A204.1 (cell line): ENCODE measurements around the gene NHP2.
"Not testable (repeated sequence)": the region's sequence is repeated elsewhere in the genome, so short reads cannot be mapped to it uniquely, and the experiment has no call there.

Experiments
- FAIRE-seq: peaks from 2 replicates; lab custom pipeline; 2012; peaks lifted over from hg19 to GRCh38; lab: Jason Lieb, UNC

The NHP2 gene

DNA sequence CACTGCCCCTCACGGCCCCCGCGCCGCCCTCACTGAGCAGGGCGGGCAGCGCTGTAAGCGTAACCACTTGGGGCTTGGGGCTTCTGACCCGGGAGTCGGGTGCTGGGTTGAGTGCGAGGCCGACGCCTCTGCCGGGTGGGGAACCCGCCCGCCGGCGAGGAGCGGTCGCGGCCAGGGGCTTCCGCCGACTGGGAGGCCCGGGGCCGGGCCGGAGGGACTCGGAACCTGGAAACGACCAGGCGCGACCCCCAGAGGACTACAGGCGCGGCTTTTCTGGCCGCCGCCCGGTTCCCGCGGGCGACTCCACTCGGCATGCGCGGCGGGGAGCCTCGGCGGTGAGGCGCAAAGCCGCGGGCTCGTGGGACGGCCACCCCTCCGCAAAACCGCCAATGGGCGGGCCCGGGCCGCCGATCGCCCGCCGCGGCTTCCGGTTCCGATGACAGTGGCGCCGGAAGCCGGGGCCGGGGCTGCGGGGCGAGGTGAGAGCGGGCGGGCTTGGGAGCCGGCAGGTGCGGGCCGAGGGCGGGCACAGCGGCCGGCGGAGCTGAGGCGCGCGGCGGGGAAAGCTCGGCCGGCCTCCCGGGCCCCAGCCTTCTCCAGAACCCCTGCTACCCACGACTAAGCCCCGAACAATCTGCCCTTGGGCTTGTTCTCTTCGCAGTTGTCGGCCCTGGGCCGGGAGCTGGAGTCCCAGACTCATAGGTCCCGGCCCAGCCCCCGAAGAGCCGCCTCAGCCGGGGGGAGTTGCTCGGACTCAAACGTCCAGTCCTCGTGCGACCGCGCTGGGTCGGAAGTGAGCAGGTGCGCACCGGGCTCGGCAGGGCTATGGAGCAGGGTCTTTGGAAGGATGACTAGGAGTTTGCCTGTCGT is 22.9 kb downstream of the NHP2 start, which contains the start of gene RMND5B:
Gene RMND5B, plus strand, starts transcription at position 439 of the 870 bp plus-strand sequence. CDS start 7,106 bp downstream, outside the sequence.
- FAIRE-seq = no peak

GRCh38 chr5:178130234-178130575 is 23.5 kb downstream of the NHP2 start:
- not testable (repeated sequence) for FAIRE-seq

GRCh38 chr5:178129296-178129695 is 24.4 kb downstream of the NHP2 start:
- no peak for FAIRE-seq

DNA sequence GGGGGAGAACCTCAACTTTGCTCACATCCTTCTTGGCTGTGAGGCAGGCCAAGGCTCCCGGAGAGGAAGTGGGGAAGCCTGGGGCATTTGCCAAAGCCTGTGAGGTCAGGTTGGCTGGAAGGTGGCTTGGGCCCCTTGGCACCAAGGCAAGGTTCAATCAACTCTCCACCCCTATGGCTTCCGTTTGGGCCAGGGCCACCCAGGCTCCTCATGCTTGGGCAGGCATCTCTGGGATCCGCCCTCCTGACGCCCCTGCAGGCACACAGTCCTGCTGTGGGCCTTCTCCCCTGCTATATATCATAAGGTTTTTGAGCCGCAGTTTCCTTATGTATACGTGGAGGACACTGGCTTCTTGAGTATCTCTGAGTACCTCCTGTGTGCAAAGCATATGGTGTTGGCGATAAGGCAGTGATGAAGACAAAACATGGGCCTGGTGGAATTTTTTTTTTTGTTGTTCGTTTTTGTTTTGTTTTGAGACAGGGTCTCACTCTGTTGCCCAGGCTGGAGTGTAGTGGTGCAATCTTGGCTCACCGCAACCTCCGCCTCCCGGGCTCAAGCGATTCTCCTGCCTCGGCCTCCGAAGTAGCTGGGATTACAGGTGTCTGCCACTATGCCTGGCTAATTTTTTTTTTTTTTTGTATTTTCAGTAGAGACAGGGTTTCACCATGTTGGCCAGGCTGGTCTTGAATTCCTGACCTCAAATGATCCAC is 26.2 kb downstream of the NHP2 start:
- not testable (repeated sequence) for FAIRE-seq

DNA sequence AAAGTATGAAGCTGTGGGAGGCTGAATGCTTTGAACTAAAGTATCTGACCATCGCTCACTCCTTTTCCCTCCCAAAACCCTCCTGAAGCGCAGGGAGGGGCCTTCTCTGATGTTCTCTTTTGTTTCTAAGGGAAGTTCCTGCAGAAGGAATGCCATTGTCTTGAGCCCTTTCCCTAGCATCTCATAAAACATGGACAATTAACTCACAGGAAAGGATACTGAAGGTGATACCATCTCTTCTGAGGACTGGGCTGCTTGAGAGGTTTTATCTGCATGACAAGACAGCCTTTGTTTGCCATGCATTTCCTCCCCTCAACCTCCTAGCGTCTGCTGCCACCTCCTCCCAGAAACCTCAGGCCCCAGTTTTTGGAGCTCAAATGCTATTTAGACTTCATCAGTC is 27.1 kb downstream of the NHP2 start:
- no peak for FAIRE-seq

DNA sequence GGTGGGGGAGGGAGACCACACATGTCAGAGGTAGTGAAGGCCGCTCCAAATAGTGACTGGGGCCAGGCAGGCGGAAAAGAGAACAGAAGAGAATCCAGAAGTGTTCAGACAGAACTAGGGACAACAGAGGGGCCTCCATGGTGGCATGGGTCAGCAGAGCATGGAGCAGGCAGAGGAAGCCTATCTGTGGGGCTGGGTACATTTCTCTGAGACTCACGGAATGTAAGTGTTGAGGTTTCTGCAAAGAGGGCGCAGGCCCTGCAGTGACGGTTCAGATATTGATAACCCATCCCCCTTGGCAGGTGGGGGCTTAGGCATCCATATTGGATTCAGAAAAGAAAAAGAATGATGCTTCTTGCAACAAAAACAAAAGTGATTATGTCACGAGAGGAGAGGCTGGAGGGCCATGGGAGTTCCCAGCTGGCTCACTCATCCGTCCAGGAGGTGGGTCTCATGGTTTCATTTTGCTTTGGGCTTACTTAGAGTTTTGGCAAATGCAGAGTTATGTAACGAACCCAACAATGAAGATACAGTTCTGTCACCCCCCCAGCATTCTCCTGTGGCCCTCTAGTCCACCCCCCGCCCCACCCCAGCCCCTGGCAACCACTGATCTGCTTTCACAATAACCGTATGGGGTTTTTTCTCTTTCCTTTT is 28.3 kb downstream of the NHP2 start:
- no peak for FAIRE-seq

- no peak for FAIRE-seq
Observed at GRCh38 chr5:178123966-178124925, 29.4 kb downstream of the NHP2 start.

DNA sequence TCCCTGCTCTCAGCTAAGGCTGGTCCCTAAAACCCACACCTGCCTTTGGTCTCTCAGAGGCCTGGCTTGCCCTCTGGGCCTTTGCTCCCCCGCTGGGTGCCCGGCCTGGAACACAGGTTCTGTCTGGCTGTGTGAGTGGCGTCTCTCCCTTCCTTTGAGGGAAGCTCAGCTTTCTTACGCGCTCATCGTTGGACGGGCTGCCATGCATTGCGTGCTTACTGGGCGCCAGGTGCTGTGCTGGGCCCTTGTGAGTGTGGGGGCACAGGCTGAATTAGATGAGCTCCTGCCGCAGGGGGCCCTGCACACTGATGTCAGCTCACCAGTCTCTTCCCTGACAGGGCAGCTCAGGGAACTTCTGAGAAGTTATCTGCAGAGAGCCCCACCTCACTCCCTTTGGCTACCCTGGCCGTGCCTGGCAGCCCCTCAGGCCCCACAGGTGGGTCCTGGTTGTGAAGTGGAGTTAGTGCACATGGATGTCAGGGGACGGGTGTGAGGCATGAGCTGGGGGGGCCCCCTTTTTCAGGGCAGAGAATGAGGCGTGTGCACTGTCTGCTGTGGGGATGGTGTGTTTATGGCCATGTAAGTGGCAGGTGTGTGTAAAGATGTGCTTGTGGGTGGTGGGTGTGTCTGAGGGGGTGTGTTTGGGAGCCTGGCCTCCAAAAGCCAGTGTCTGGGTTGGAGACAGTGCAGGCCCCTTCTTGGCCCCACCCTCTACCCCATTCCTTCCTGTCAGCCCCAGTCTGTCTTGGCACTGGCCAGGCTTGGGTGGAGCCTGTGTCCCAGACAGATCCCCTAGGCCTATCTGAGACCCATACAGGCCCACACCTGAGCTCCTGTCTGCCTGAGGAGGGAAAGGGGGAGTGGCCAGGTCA is 30.4 kb downstream of the NHP2 start:
- FAIRE-seq = no peak

DNA sequence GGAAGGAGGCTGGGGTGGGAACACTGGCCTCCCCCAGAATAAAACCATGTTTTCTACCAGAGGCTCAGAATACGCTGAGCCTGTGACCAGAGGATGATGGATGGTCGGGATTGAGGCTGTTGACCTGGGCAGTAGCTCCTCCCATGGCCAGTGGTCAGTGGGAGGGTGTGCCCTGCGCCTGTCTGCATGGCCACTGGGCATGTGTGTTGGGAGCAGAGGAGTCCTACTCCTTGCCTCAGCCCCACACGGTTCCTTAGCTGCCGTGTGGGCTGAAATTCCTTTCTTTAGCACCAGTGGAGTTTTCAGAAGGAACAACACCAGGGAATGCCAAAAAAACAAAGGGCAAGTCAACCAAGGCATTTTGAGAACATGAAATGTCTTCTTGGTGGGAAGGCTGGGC is 31.3 kb downstream of the NHP2 start:
- FAIRE-seq = no peak

- no peak for FAIRE-seq
Observed at GRCh38 chr5:178121391-178122276, 32.1 kb downstream of the NHP2 start.

GRCh38 chr5:178120607-178121357 is 32.9 kb downstream of the NHP2 start:
- no peak for FAIRE-seq

GRCh38 chr5:178119915-178120606 is 33.6 kb downstream of the NHP2 start:
- FAIRE-seq = no peak

GRCh38 chr5:178117923-178118701 is 35.6 kb downstream of the NHP2 start:
- FAIRE-seq = no peak

- no peak for FAIRE-seq
Observed at GRCh38 chr5:178116143-178116885, 37.4 kb downstream of the NHP2 start.

GRCh38 chr5:178115814-178116142 is 37.9 kb downstream of the NHP2 start:
- no peak for FAIRE-seq

- FAIRE-seq = no peak
Observed at GRCh38 chr5:178115136-178115813, 38.4 kb downstream of the NHP2 start.
